ENCODE data around the gene CFDP1.

DNA sequence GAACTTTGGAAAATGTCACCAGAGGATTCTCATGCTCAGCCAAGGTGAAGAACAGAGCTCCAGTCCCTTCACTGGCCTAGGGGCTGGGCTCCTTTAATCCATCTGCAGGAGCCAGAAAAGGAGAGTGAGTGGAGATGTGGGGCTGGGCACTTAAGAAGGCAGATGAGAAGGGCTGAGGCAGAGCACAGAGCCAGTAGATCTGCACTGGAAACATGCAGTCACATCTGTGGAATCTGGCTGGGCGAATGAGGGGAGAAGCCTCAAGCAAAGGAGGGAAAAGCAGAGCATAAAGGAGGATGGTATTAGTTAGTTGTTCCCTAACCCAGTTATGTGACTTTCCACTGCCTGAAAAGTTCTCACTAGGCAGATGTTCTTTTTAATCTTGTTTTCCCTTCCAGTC, 131.5 kb downstream of the CFDP1 start:
- TF ChIP-seq, protein P1, sequence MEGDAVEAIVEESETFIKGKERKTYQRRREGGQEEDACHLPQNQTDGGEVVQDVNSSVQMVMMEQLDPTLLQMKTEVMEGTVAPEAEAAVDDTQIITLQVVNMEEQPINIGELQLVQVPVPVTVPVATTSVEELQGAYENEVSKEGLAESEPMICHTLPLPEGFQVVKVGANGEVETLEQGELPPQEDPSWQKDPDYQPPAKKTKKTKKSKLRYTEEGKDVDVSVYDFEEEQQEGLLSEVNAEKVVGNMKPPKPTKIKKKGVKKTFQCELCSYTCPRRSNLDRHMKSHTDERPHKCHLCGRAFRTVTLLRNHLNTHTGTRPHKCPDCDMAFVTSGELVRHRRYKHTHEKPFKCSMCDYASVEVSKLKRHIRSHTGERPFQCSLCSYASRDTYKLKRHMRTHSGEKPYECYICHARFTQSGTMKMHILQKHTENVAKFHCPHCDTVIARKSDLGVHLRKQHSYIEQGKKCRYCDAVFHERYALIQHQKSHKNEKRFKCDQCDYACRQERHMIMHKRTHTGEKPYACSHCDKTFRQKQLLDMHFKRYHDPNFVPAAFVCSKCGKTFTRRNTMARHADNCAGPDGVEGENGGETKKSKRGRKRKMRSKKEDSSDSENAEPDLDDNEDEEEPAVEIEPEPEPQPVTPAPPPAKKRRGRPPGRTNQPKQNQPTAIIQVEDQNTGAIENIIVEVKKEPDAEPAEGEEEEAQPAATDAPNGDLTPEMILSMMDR (IDR thresholded peaks at IDR 0.05) = no peak
- no peak for TF ChIP-seq EZH2 (IDR thresholded peaks at IDR 0.05; ENCODE audit: borderline replicate concordance, insufficient read depth, low read depth, low read length, poor library complexity, severe bottlenecking)

Measured in B cell (primary cell).